Measurements from ENCODE around the gene XPR1. TPM values are rescaled to one million over a fixed set of nuclear protein-coding genes. Genes with fewer than 3 reads are reported as not detected.

The XPR1 gene
- total and polyA plus RNA-seq, 2 of the 8 experiments (the other 6 are each of a cell fraction or from before 2014, with no cell fraction given), result 28.6 to 43.9 TPM

GRCh38 chr1:180920193-180920592, 288.4 kb downstream of the XPR1 start:
- no peak overlapping the region for H2BK120ac ChIP-seq (replicated peaks; ENCODE audit: low read depth, low read length)
- H2AK5ac ChIP-seq (ENCODE audit: low read depth, low read length), result 0 out of 2 replicates have a peak overlapping the region, but pooled peaks have one; percentile 20
- H3K4me1 ChIP-seq (replicated peaks in 1 of 4; ENCODE audit: control insufficient read depth in 3 of 4, insufficient read depth in 4 of 4, low read length in 3 of 4), result peaks cover 21 to 33% (median 28%) of the 10 kb centered on the region in 4 experiments
- no peak for FAIRE-seq
- no peak overlapping the region for H3K27ac ChIP-seq (ENCODE audit: low read depth, low read length)
- H2BK12ac ChIP-seq (ENCODE audit: low read depth, low read length), result peak overlapping the region; percentile 53; the same call in 1 of the 2 replicates
- no peak overlapping the region for H4K91ac ChIP-seq (replicated peaks; ENCODE audit: insufficient read length, low read length)
- CTCF ChIA-PET (ENCODE audit: partially characterized antibody), result interaction anchor here (0.6 to 1.8 kb wide), 20 partner anchors 9 to 466 kb away, joined by 3 to 14 read pairs (median 4); partner anchors contain the start of gene KIAA1614
- no peak overlapping the region for H3K23ac ChIP-seq (ENCODE audit: insufficient read length)
- no peak overlapping the region for H2AFZ ChIP-seq (ENCODE audit: low read length)
- H4K8ac ChIP-seq (ENCODE audit: extremely low read depth, insufficient read depth, low read length), result no peak overlapping the region
- H3K4ac ChIP-seq (replicated peaks; ENCODE audit: insufficient read length, low read depth, low read length), result no peak overlapping the region
- H3K27me3 ChIP-seq (replicated peaks in 1 of 4; ENCODE audit: control insufficient read depth in 3 of 4, extremely low read depth in 1 of 4, insufficient read depth in 3 of 4, low read length in 3 of 4), result no peaks in the 10 kb centered on the region; a peak in 1 of 7 replicates
- H4K5ac ChIP-seq (ENCODE audit: insufficient read length, low read depth, low read length), result no peak overlapping the region
- H3K79me2 ChIP-seq (ENCODE audit: control insufficient read depth in 1 of 2, insufficient read depth in 2 of 2, low read length in 2 of 2), result no peaks in the 10 kb centered on the region
- H3K18ac ChIP-seq (ENCODE audit: extremely low read depth, low read length), result no peak overlapping the region
- no peak overlapping the region for H3K4me2 ChIP-seq (ENCODE audit: insufficient read depth in 1 of 2, low read depth in 2 of 2, low read length in 2 of 2)
- POLR2A ChIA-PET (ENCODE audit: partially characterized antibody), result interaction anchor here (0.7 to 1.0 kb wide), 3 partner anchors 19 to 47 kb away, joined by 3 read pairs; no protein-coding TSS in a partner anchor
- H3K9me3 ChIP-seq (ENCODE audit: insufficient read depth in 2 of 2, low read depth in 1 of 2, low read length in 1 of 2), result no peaks in the 10 kb centered on the region
- H2BK15ac ChIP-seq (ENCODE audit: low read length), result no peak overlapping the region
- H4K20me1 ChIP-seq (replicated peaks in 1 of 2; ENCODE audit: control insufficient read depth in 1 of 2, insufficient read depth in 2 of 2, low read length in 2 of 2), result no peaks in the 10 kb centered on the region
- H3K23me2 ChIP-seq (ENCODE audit: low read depth, low read length), result peaks cover 2% of the 10 kb centered on the region
- H2BK5ac ChIP-seq (ENCODE audit: low read depth, low read length), result no peak overlapping the region
- no peaks in the 10 kb centered on the region for H3K36me3 ChIP-seq (ENCODE audit: control insufficient read depth in 2 of 4, insufficient read depth in 4 of 4, low read length in 3 of 4)
- no peak for DNase-seq (ENCODE audit: low read depth in 1 of 2, low spot score in 2 of 2)
- no peak overlapping the region for H3K56ac ChIP-seq (replicated peaks; ENCODE audit: insufficient read length, low read depth, low read length)
- H3K14ac ChIP-seq (ENCODE audit: insufficient read length), result no peak overlapping the region
- H3K9ac ChIP-seq (replicated peaks in 1 of 4; ENCODE audit: extremely low read depth in 1 of 4, low read depth in 3 of 4, low read length in 3 of 4), result no peak overlapping the region
- no peak overlapping the region for H3K4me3 ChIP-seq (ENCODE audit: extremely low read depth in 1 of 4, insufficient read depth in 2 of 4, low read depth in 3 of 4, low read length in 4 of 4)
- no peaks in the 10 kb centered on the region for H3K79me1 ChIP-seq (ENCODE audit: low read depth, low read length)
- 87% methylated on average over 7 of the region's 7 CpGs; no CpG with 5 or more reads in 1 of the 2 experiments for WGBS, 2 experiments (ENCODE audit: extremely low coverage in 1 of 2, insufficient coverage in 1 of 2, insufficient read length in 1 of 2, insufficient replicate concordance in 2 of 2, low coverage in 1 of 2, low lambda C conversion rate in 2 of 2, missing lambda C conversion rate in 1 of 2)
- no peak overlapping the region for H2BK20ac ChIP-seq (ENCODE audit: low read length)
- TF ChIP-seq SIN3A (conservative IDR thresholded peaks at IDR 0.05 in 1 of 2, IDR thresholded peaks at IDR 0.05 in 1 of 2; ENCODE audit: low read depth in 1 of 2, low read length in 2 of 2) (no peak), POLR2A (IDR thresholded peaks at IDR 0.05; ENCODE audit: control extremely low read depth in 1 of 2, low read depth in 2 of 2, low read length in 2 of 2) (no peak), EGR1 (IDR thresholded peaks at IDR 0.05; ENCODE audit: borderline replicate concordance, low read depth, low read length) (no peak), RXRA (IDR thresholded peaks at IDR 0.05; ENCODE audit: insufficient read depth, low read depth, low read length) (no peak), CHD2 (IDR thresholded peaks at IDR 0.05; ENCODE audit: low read length) (no peak), CBX5 (IDR thresholded peaks at IDR 0.05; ENCODE audit: low read depth, low read length) (no peak), ATF2 (IDR thresholded peaks at IDR 0.05; ENCODE audit: low read length) (no peak), RNF2 (IDR thresholded peaks at IDR 0.05; ENCODE audit: borderline replicate concordance, low read depth, low read length, missing control alignments, poor library complexity, severe bottlenecking) (no peak), KDM4A (IDR thresholded peaks at IDR 0.05; ENCODE audit: low read depth, low read length, severe bottlenecking) (no peak), E2F6 (IDR thresholded peaks at IDR 0.05) (no peak)

All from H1 (cell line).